GM12864 (cell line): ENCODE data around the gene CDH12.
"Not testable (repeated sequence)": the region's sequence is repeated elsewhere in the genome, so short reads cannot be mapped to it uniquely, and the experiment has no call there.

Experiments
- DNase-seq: peaks from one replicate; pipeline ENCODE4 v3.0.0-alpha.2; 2011; ENCODE audit warnings: low read depth
- H3K4me3 ChIP-seq: 2 replicates; pipeline ENCODE4 v1.5.1; 2011; ENCODE audit warnings: mild to moderate bottlenecking, low read depth, low read length, control low read depth
- TF ChIP-seq, protein P1 (sequence below): IDR thresholded peaks from 2 replicates; pipeline ENCODE4 v1.5.1; 2011; ENCODE audit warnings: low read depth, mild to moderate bottlenecking, moderate library complexity, low read length, control low read depth, inconsistent platforms; ENCODE audit errors: missing control alignments

CDH12 gene

DNA sequence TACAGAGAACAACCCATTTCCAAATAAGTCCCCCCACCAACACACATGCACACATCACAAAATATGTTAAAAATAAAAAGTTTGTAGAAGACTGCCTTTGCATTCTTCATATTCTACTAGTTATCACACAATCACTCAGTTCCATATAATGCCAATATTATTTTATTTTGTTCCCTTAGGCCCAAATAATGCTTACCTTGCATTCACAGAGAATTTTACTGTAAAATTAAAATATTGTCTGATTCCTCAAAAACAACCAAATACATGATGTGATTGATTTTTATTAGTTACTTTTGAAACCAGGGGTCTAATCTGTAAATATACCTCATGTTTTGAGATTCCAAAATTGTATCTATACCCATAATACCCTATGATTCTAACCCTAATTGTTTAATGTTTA lies 536.9 kb downstream of the CDH12 start:
- no peak for DNase-seq
- no peak overlapping the region for H3K4me3 ChIP-seq
- TF ChIP-seq, protein P1, sequence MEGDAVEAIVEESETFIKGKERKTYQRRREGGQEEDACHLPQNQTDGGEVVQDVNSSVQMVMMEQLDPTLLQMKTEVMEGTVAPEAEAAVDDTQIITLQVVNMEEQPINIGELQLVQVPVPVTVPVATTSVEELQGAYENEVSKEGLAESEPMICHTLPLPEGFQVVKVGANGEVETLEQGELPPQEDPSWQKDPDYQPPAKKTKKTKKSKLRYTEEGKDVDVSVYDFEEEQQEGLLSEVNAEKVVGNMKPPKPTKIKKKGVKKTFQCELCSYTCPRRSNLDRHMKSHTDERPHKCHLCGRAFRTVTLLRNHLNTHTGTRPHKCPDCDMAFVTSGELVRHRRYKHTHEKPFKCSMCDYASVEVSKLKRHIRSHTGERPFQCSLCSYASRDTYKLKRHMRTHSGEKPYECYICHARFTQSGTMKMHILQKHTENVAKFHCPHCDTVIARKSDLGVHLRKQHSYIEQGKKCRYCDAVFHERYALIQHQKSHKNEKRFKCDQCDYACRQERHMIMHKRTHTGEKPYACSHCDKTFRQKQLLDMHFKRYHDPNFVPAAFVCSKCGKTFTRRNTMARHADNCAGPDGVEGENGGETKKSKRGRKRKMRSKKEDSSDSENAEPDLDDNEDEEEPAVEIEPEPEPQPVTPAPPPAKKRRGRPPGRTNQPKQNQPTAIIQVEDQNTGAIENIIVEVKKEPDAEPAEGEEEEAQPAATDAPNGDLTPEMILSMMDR = no peak

DNA sequence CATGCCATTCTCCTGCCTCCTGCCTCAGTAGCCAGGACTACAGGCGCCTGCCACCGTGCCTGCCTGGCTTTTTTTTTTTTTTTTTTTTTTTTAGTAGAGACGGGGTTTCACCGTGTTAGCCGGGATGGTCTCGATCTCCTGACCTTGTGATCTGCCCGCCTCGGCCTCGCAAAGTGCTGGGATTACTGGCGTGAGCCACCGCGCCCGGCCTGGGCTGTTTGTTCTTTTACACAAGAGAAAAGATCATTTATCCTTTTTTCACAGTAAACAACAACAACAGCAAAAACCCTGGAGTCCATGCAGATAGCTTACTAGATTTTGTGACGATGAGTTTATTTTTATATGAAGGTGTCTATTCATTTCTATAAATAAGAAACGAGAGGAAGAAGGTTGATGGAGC lies 538.1 kb downstream of the CDH12 start:
- not testable (repeated sequence) for H3K4me3 ChIP-seq

DNA sequence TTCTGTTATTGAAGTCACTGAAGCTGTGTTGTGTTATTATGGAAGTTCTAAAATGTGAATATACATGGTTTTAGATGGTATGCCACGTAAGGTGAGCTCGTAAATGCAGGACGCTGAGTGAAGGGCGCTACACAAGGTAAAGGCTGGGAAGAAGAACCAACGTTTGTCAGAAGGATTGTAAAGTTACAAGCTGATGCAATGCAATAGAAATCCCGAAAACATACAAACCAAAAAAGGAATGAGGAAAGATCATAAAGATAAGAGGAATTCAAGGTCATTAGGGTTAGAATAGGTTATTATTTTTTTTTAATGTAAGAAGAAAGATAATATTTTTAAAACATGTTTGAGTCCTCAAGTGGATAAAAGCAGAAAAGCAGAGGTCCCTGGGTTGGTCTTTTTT lies 538.6 kb downstream of the CDH12 start:
- TF ChIP-seq, protein P1 = no peak
- H3K4me3 ChIP-seq = no peak overlapping the region
- DNase-seq = no peak

More for the DNA sequence above, 538.1 kb downstream of the CDH12 start:
- not testable (repeated sequence) for DNase-seq

DNA sequence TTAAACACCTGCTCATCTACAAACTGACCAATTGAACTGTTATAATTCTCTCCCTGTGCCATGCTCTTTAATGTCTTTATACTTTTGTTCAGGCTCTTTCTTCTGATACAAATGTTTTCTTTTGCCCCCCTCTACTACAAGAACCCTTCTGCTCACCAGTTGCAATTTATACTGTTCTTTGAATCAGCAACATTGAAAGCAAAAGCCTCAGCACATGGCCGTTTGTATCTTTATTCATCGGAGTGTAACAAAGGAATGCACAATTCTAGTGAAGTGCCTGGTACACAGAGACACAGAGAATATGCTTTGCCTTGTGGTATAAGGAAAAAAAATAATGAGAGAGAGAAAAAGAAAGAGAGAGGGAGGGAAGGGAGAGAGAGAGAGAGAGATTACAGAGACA lies 547.1 kb downstream of the CDH12 start:
- H3K4me3 ChIP-seq = no peak overlapping the region
- TF ChIP-seq, protein P1 = no peak

DNA sequence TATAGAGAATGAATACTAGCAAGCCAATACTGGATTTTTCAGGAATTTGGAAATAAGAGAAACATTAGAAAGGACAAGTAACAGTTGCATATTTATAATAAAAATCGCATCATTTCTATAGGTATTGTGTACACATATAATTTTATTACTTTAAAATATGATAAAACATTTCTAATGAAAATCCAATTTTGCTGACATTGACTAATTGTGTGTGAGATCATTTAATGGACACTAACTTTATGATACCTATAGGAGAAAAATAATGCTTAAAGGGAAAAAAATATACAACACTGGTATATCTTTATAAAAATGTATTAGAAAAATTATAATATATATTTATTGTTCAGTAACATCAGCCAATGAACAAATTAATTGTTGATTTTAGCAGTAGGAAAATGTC lies 557.3 kb downstream of the CDH12 start:
- DNase-seq = no peak
- H3K4me3 ChIP-seq = no peak overlapping the region
- TF ChIP-seq, protein P1 = no peak

More for the DNA sequence above, 547.1 kb downstream of the CDH12 start:
- DNase-seq = no peak

DNA sequence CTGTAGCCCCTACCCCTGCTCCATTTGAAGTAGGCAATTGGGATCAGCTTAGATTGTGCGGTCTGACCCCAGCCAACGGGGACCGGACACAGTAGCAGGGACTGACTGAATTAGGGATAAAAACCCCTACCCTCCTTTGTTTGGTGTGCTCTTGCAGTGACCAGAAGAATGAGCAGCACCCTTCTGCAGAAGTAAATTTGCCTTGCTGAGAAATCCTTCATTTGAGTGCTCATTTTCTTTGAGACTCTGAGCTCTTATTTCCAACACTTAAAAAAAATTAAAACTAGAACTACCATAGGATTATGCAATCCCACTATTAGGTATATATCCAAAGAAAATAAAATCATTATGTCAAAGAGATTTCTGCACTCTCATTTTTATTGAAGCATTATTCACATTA lies 560.0 kb downstream of the CDH12 start:
- TF ChIP-seq, protein P1 = no peak
- H3K4me3 ChIP-seq = no peak overlapping the region

DNA sequence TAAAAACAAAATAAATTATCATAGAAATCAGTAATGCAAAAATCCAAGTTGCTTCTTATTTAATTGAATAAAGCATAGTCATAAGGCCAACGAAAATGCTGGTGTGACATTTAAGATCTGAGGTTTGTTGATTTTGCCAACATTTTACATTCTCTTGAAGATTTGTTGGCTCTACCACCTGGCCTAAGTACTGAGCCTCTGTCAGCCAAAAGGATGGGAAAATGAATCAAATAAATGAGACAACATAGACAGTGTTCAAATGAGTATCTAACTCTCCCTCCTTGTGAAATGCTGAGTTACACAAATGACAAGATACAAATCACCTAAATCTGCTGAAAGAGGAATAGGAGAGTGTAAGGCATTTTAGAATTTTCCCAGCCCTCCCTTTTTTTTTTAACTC lies 575.0 kb downstream of the CDH12 start:
- TF ChIP-seq, protein P1 = no peak
- DNase-seq = no peak
- H3K4me3 ChIP-seq = no peak overlapping the region

More for the DNA sequence above, 560.0 kb downstream of the CDH12 start:
- no peak for DNase-seq
